CD4-positive, alpha-beta T cell (primary cell): Measurements from ENCODE around the gene LARP7. TPM values are rescaled to one million over a fixed set of nuclear protein-coding genes. Genes with fewer than 3 reads are reported as not detected.
"Not testable (repeated sequence)": the region's sequence is repeated elsewhere in the genome, so short reads cannot be mapped to it uniquely, and the experiment has no call there.

Experiments used
- ATAC-seq: fragments of 200-7000 bp; cut with Tn5 transposase; one replicate; pipeline ENCODE4 v1.10.0; 2022; ENCODE audit warnings: mild to moderate bottlenecking; ENCODE audit not compliant: poor library complexity
- CTCF ChIA-PET: fragments of 350-600 bp; sonication (Branson Sonifier 250); formaldehyde crosslinking; loops from one replicate; lab custom pipeline; 2021; ENCODE audit warnings: antibody characterized with exemption, inconsistent platforms; lab: Charles Lee
- POLR2A ChIA-PET: fragments of 350-600 bp; sonication (Branson Sonifier 250); formaldehyde crosslinking; loops from one replicate; lab custom pipeline; 2021; ENCODE audit warnings: antibody characterized with exemption, inconsistent platforms; lab: Charles Lee
- DNase-seq, 14 experiments: peaks; one replicate each; pipeline ENCODE4 v3.0.0-alpha.2; 2013 to 2020; ENCODE audit warnings: mixed read lengths in 2 of 14
- H3K27ac ChIP-seq, 2 donors: one replicate each; pipeline versions ENCODE4 v1.5.1 to v1.7.0; 2013; ENCODE audit warnings: low read length in 2 of 2, low read depth in 1 of 2, mild to moderate bottlenecking in 1 of 2
- H3K27me3 ChIP-seq, 2 experiments: 1 replicate in 1 of 2; 2 replicates in 1 of 2; pipeline versions ENCODE4 v1.6.1 to v1.7.0; 2013; ENCODE audit warnings: low read length in 2 of 2, control low read depth in 1 of 2, mild to moderate bottlenecking in 1 of 2, moderate library complexity in 1 of 2; ENCODE audit not compliant: insufficient read depth in 2 of 2, control insufficient read depth in 1 of 2
- H3K36me3 ChIP-seq: one replicate; pipeline ENCODE4 v1.6.1; 2013; ENCODE audit warnings: low read length, control low read depth; ENCODE audit not compliant: insufficient read depth
- H3K4me1 ChIP-seq: one replicate; pipeline ENCODE4 v1.6.1; 2013; ENCODE audit warnings: low read length, control low read depth; ENCODE audit not compliant: insufficient read depth
- H3K4me3 ChIP-seq: one replicate; pipeline ENCODE4 v1.5.1; 2013; ENCODE audit warnings: mild to moderate bottlenecking, low read length, moderate library complexity
- H3K9me3 ChIP-seq, 2 experiments: 1 replicate in 1 of 2; 2 replicates in 1 of 2; pipeline versions ENCODE4 v1.6.1 to v1.7.0; 2013; ENCODE audit warnings: low read length in 2 of 2, mild to moderate bottlenecking in 2 of 2, control low read depth in 1 of 2, moderate library complexity in 1 of 2; ENCODE audit not compliant: control insufficient read depth in 1 of 2, insufficient read depth in 1 of 2
- H3K27ac Mint-ChIP-seq: one replicate; pipeline ENCODE4 v1.8.0; 2020; ENCODE audit warnings: mixed read lengths
- H3K27me3 Mint-ChIP-seq: one replicate; pipeline ENCODE4 v1.8.0; 2021; ENCODE audit warnings: mixed read lengths
- H3K36me3 Mint-ChIP-seq: one replicate; pipeline ENCODE4 v1.8.0; 2021; ENCODE audit warnings: low read depth, mixed read lengths
- H3K4me1 Mint-ChIP-seq: one replicate; pipeline ENCODE4 v1.8.0; 2021; ENCODE audit warnings: low read depth, mixed read lengths
- H3K4me3 Mint-ChIP-seq: one replicate; pipeline ENCODE4 v1.8.0; 2020; ENCODE audit warnings: mild to moderate bottlenecking, mixed read lengths
- H3K9me3 Mint-ChIP-seq: one replicate; pipeline ENCODE4 v1.8.0; 2020; ENCODE audit warnings: mixed read lengths
- intact Hi-C, 2 experiments: fragments of 100-400 bp; cut with DNase I in 1 of 2; cut with micrococcal nuclease in 1 of 2; formaldehyde crosslinking; loops; one replicate each; pipeline versions ENCODE4 v1.15.1 to v1.9.0; 2023 to 2025; cut with DNase I, micrococcal nuclease
- total RNA-seq, 174 experiments: library from RNA in 2 of 174; stranded (reverse) in 2 of 174; gene quantifications; one replicate each; pipeline ENCODE4 v1.2.3 and lab custom pipeline; 2021 to 2026
- TF ChIP-seq, protein P1 (sequence below): fragments of 200-600 bp; IDR thresholded peaks from one replicate; pipeline ENCODE4 v1.8.0; 2022; ENCODE audit warnings: antibody characterized with exemption, mild to moderate bottlenecking

Gene LARP7
- total RNA-seq, 2 experiments from 2014 or later, result 42.9 to 43.5 TPM

DNA sequence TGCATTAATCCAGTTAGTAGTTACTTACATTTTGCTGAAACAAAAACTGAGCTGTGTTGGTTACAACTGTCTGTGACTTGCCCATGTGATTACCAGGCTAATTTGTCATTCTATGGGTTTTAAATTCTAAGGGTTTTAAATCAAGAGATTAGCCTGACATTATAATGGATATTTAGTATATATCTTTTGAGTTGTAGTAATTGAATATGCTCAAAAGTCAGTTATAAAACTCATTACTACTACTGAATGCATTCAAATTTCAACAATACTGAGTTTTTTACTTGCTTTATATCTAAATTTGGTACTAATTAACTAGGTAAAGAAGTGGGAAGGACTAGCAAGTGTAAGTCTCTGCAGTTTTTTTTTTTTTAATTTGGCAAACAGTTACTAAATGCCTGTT is 14.7 kb downstream of the LARP7 start:
- H3K36me3 Mint-ChIP-seq, result peaks cover 80% of the 10 kb centered on the region
- H3K27ac Mint-ChIP-seq, result no peak overlapping the region
- DNase-seq (no peak), ATAC-seq (no peak)
- H3K27me3 Mint-ChIP-seq, result no peaks in the 10 kb centered on the region
- H3K27ac ChIP-seq, result no peak overlapping the region
- H3K27me3 ChIP-seq, result no peaks in the 10 kb centered on the region
- CTCF ChIA-PET, result no interaction called here
- H3K4me3 Mint-ChIP-seq, result no peak overlapping the region
- intact Hi-C loops, result no loop called here
- H3K4me3 ChIP-seq, result no peak overlapping the region
- no peaks in the 10 kb centered on the region for H3K4me1 ChIP-seq
- no peaks in the 10 kb centered on the region for H3K9me3 ChIP-seq
- H3K36me3 ChIP-seq, result peaks cover 94% of the 10 kb centered on the region
- no peaks in the 10 kb centered on the region for H3K4me1 Mint-ChIP-seq
- POLR2A ChIA-PET, result no interaction called here
- H3K9me3 Mint-ChIP-seq, result no peaks in the 10 kb centered on the region
- TF ChIP-seq, protein P1, sequence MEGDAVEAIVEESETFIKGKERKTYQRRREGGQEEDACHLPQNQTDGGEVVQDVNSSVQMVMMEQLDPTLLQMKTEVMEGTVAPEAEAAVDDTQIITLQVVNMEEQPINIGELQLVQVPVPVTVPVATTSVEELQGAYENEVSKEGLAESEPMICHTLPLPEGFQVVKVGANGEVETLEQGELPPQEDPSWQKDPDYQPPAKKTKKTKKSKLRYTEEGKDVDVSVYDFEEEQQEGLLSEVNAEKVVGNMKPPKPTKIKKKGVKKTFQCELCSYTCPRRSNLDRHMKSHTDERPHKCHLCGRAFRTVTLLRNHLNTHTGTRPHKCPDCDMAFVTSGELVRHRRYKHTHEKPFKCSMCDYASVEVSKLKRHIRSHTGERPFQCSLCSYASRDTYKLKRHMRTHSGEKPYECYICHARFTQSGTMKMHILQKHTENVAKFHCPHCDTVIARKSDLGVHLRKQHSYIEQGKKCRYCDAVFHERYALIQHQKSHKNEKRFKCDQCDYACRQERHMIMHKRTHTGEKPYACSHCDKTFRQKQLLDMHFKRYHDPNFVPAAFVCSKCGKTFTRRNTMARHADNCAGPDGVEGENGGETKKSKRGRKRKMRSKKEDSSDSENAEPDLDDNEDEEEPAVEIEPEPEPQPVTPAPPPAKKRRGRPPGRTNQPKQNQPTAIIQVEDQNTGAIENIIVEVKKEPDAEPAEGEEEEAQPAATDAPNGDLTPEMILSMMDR, result no peak

DNA sequence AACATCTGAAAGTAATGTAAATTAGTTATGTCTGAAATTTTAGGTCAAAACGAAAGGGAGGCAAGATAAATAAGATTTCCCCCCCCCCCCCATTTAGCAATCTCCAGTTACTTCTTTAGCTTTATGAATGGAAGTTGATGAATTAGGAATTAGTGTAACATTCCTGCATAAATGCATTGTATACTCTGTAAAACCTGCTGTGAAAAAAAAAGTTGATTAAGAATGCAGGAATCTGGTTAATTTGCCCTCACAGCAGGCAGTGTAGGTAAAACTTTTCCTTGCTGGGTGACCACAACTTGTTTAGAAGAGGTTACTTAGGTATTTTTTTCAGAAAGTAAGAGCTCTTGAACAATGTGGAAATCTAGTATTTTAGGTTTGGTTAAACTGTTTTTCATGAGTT is 15.3 kb downstream of the LARP7 start:
- no peak for ATAC-seq
- Mint-ChIP-seq H3K27ac (no peak overlapping the region), H3K4me1 (no peaks in the 10 kb centered on the region), H3K36me3 (peaks cover 79% of the 10 kb centered on the region), H3K9me3 (no peaks in the 10 kb centered on the region), H3K27me3 (no peaks in the 10 kb centered on the region), H3K4me3 (no peak overlapping the region)
- no peaks in the 10 kb centered on the region for H3K4me1 ChIP-seq
- H3K27me3 ChIP-seq, result no peaks in the 10 kb centered on the region
- H3K9me3 ChIP-seq, result no peaks in the 10 kb centered on the region
- DNase-seq, result no peak
- ChIA-PET POLR2A (interaction anchor here (1.4 kb wide), 1 partner anchor 10 kb away, joined by 3 read pairs; no protein-coding TSS in a partner anchor), CTCF (interaction anchor here (0.9 kb wide), 1 partner anchor 11 kb away, joined by 5 read pairs; no protein-coding TSS in a partner anchor)
- no peak overlapping the region for H3K4me3 ChIP-seq
- H3K27ac ChIP-seq, result no peak overlapping the region
- intact Hi-C loops, result no loop called here
- TF ChIP-seq, protein P1, result no peak
- H3K36me3 ChIP-seq, result peaks cover 94% of the 10 kb centered on the region

DNA sequence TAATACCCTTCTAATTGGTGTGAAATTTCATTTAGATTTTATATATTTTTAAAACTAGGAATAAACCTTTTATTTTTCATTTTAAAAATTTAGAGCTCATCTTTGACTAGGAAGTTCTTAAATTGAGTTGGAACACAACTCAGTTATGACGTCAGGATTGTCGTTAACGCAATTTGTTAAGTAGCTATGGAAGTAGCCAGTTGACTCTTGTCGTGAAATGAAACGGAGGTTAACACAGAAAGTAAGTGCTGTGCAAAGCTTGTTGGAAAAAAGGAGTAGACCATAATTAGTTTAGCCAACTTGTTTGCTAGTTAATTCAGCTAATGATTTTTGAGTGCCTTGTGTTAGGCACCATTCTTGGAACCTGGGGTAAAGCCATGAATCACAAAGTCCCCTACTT is 18.3 kb downstream of the LARP7 start:
- DNase-seq (no peak), ATAC-seq (no peak)
- intact Hi-C loops, result no loop called here
- Histone ChIP-seq H3K36me3 (peaks cover 75% of the 10 kb centered on the region), H3K27ac (no peak overlapping the region), H3K9me3 (no peaks in the 10 kb centered on the region), H3K4me3 (no peak overlapping the region), H3K4me1 (no peaks in the 10 kb centered on the region), H3K27me3 (no peaks in the 10 kb centered on the region)
- no peaks in the 10 kb centered on the region for H3K4me1 Mint-ChIP-seq
- no peak overlapping the region for H3K27ac Mint-ChIP-seq
- TF ChIP-seq, protein P1, result no peak
- peaks cover 81% of the 10 kb centered on the region for H3K36me3 Mint-ChIP-seq
- no peaks in the 10 kb centered on the region for H3K9me3 Mint-ChIP-seq
- ChIA-PET CTCF (no interaction called here), POLR2A (no interaction called here)
- no peak overlapping the region for H3K4me3 Mint-ChIP-seq
- no peaks in the 10 kb centered on the region for H3K27me3 Mint-ChIP-seq

DNA sequence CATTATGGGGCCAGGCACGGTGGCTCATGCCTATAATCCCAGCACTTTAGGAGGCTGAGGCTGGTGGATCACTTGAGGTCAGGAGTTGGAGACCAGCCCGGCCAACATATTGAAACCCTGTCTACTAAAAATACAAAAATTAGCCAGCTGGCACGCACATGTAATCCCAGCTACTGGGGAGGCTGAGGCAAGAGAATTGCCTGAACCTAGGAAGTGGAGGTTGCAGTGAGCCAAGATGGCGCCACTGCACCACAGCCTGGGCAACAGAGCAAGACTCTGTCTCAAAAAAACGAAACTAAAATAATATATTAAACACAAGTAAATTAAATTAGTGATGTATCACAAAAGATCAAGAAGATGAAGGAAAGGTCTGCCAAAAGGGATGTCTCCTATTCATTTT is 19.2 kb downstream of the LARP7 start:
- DNase-seq, H3K27ac Mint-ChIP-seq, H3K4me3 ChIP-seq, H3K9me3 ChIP-seq, H3K4me3 Mint-ChIP-seq, H3K27ac ChIP-seq, ATAC-seq, intact Hi-C loops, CTCF ChIA-PET, H3K4me1 ChIP-seq, H3K4me1 Mint-ChIP-seq, POLR2A ChIA-PET, H3K27me3 Mint-ChIP-seq, H3K9me3 Mint-ChIP-seq, H3K27me3 ChIP-seq: not testable (repeated sequence)
- peaks cover 67% of the 10 kb centered on the region for H3K36me3 ChIP-seq
- peaks cover 77% of the 10 kb centered on the region for H3K36me3 Mint-ChIP-seq
